Measurements from ENCODE around the gene ARHGAP18.
A peak's percentile ranks its signal among the peaks of the same experiment; 100 is the strongest.

The ARHGAP18 gene

DNA sequence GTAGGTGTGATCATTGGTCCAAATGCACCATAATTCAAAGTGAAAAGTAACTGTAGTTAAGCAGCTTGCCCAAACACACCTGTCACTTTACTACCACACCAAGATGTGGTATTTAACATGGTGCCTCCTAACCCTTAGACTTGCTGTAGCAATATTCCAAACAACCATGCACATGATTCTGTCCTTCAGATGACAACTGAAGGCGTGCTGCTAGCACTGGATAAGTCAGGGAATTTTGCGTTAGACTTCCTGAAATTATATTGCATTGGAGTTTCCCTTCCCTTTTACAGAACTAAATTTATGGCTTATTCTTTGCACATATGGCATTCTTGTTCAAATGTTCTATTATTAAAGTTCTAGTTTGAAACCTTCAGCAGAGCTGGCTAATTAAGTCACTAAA, 106.2 kb downstream of the ARHGAP18 start:
- ChIA-PET CTCF (no interaction called here), POLR2A (no interaction called here)
- TF ChIP-seq L3MBTL2 (conservative IDR thresholded peaks at IDR 0.05) (no peak), FOXA1 (IDR thresholded peaks at IDR 0.05) (no peak), TARDBP (IDR thresholded peaks at IDR 0.05) (no peak), FOXK2 (IDR thresholded peaks at IDR 0.05) (no peak), HDGF (IDR thresholded peaks at IDR 0.05; ENCODE audit: borderline replicate concordance) (no peak), SUZ12 (IDR thresholded peaks at IDR 0.05) (no peak), LEF1 (IDR thresholded peaks at IDR 0.05; ENCODE audit: borderline replicate concordance) (no peak), ZNF384 (IDR thresholded peaks at IDR 0.05) (no peak), ELF4 (IDR thresholded peaks at IDR 0.05) (no peak), BHLHE40 (IDR thresholded peaks at IDR 0.05; ENCODE audit: borderline replicate concordance) (no peak), ARNT (IDR thresholded peaks at IDR 0.05) (no peak), CTBP1 (IDR thresholded peaks at IDR 0.05; ENCODE audit: borderline replicate concordance) (no peak), SP1 (IDR thresholded peaks at IDR 0.05) (no peak), FOXM1 (IDR thresholded peaks at IDR 0.05; ENCODE audit: borderline replicate concordance) (no peak), NFRKB (IDR thresholded peaks at IDR 0.05) (no peak)
- TF ChIP-seq, protein P1, sequence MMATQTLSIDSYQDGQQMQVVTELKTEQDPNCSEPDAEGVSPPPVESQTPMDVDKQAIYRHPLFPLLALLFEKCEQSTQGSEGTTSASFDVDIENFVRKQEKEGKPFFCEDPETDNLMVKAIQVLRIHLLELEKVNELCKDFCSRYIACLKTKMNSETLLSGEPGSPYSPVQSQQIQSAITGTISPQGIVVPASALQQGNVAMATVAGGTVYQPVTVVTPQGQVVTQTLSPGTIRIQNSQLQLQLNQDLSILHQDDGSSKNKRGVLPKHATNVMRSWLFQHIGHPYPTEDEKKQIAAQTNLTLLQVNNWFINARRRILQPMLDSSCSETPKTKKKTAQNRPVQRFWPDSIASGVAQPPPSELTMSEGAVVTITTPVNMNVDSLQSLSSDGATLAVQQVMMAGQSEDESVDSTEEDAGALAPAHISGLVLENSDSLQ (IDR thresholded peaks at IDR 0.05), result no peak
- no peak for DNase-seq (ENCODE audit: extremely low spot score)

DNA sequence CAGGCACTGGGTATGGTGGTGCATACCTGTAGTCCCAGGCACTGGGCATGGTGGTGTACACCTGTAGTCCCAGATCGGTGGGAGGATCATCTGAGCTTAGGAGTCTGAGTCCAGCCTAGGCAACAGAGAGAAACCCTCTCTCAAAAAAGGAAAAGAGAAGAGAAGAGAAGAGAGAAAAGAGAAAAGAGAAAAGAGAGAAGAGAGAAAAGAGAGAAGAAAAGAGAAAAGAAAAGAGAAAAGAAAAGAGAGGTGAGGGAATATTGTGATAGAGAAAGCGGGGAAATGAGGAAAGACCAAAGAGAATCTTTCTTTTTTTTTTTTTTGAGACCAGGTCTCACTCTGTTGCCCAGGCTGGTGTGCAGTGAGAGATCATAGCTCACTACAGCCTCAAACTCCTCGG, 108.7 kb downstream of the ARHGAP18 start:
- DNase-seq (ENCODE audit: extremely low spot score), result no peak
- TF ChIP-seq BHLHE40 (IDR thresholded peaks at IDR 0.05; ENCODE audit: borderline replicate concordance) (no peak), NFRKB (IDR thresholded peaks at IDR 0.05) (no peak), FOXM1 (IDR thresholded peaks at IDR 0.05; ENCODE audit: borderline replicate concordance) (no peak), CTBP1 (IDR thresholded peaks at IDR 0.05; ENCODE audit: borderline replicate concordance) (no peak), SP1 (IDR thresholded peaks at IDR 0.05) (no peak), FOXA1 (IDR thresholded peaks at IDR 0.05) (no peak), HDGF (IDR thresholded peaks at IDR 0.05; ENCODE audit: borderline replicate concordance) (no peak), ELF4 (IDR thresholded peaks at IDR 0.05) (no peak), FOXK2 (IDR thresholded peaks at IDR 0.05) (no peak), ARNT (IDR thresholded peaks at IDR 0.05) (no peak), TARDBP (IDR thresholded peaks at IDR 0.05) (no peak), SUZ12 (IDR thresholded peaks at IDR 0.05) (no peak)
- TF ChIP-seq, protein P1 (IDR thresholded peaks at IDR 0.05), result no peak
- ChIA-PET POLR2A (no interaction called here), CTCF (no interaction called here)

DNA sequence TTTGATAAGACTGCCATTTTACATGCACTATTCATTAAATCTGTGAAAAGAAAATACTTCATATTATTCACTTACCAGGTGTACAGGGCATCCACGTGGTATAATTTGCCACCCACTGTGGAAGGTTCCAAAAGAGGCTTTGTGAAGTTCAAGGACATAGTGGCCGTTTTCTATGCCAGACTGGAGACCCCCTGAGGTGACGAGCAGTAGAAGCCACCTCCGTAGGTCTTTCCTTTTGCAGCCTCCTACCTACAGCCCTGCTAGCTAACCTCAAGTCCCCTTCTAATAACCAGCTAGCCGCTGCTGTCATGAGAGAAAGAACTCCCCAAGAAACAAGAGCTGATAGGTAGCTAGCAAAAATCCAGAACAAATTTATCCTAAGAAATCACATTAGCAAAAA, 110.5 kb downstream of the ARHGAP18 start:
- no peak for DNase-seq (ENCODE audit: extremely low spot score)
- no peak for TF ChIP-seq FOXA1 (IDR thresholded peaks at IDR 0.05)
- TF ChIP-seq TARDBP (IDR thresholded peaks at IDR 0.05), result no peak
- TF ChIP-seq FOXK2 (IDR thresholded peaks at IDR 0.05), result no peak
- TF ChIP-seq BHLHE40 (IDR thresholded peaks at IDR 0.05; ENCODE audit: borderline replicate concordance), result no peak
- no peak for TF ChIP-seq SUZ12 (IDR thresholded peaks at IDR 0.05)
- ChIA-PET CTCF (interaction anchor here (0.7 to 4.7 kb wide), 6 partner anchors 67 to 175 kb away, joined by 3 to 32 read pairs (median 4); no protein-coding TSS in a partner anchor), POLR2A (no interaction called here)

DNA sequence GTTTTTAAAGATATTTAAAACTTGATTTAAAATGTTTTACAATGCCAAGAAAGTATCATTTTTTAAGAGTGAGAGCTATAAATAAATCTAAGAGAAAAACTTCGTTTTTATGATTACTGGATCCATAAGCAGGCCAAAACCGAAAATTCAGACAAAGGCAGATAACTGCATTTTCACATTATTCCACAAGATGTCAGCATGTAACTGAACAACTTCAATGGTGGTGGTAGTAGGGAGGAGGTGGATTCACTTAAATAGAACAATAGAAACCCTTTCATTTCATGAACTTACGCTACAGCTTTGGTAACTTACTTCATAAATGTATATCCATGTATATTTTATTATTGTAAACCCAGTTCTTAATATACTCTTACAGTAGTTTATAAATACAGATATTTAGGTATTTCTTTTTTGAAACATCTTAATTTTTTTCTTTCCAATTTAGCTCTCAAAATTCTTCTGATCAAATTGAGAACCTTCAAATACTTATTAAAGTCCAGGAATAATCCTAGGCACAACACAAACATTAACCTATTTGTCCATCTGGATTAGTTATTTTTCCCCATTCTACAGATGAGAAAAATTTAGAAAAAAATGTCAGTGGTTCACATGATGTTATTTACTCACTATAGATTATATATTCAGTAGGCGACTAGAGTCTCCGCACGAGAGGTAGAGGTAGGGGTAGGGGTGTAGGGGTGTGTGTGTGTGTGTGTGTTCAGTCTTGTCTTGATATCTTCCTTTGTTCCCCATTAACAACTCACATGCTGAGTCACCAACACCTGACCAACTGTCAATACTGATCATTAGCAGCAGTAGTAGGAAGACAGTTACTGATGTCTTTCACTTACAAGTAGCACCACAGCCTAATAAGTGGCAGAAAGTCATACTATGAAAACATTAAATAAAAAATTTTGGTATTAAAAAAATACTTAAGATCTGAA, 111.5 kb downstream of the ARHGAP18 start:
- POLR2A ChIA-PET, result no interaction called here

DNA sequence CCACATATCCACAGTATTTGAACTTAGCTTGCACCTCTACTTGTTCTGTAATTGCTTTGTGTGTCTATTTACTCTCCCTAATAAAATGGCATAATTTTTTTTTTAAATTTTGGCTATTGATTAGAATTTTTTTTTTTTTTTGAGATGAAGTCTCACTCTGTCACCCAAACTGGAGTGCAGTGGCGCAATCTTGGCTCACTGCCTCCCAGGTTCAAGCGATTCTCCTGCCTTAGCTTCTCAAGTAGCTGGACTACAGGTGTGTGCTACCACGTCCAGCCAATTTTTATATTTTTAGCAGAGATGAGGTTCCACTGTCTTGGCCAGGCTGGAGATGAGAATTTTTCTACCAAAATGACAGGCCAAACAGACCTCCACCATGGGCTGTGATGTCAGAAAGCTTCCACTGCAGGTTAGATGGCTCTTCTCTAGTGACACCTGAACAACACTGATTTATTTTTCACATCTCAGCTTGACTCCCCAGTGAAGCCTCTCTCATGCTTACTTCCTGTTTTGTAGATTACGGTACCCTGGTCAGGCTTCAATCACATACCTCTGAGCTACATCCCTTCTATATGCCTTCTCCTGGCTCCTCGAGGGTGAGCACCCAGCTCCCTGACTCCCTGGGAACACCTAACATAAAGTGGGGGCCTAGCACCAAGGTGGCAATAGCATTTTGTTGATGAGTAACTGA, 112.8 kb downstream of the ARHGAP18 start:
- no peak for DNase-seq (ENCODE audit: extremely low spot score)
- ChIA-PET CTCF (interaction anchor here (0.7 to 4.7 kb wide), 12 partner anchors 18 to 424 kb away, joined by 3 to 32 read pairs (median 6); no protein-coding TSS in a partner anchor), POLR2A (no interaction called here)
- TF ChIP-seq LEF1 (IDR thresholded peaks at IDR 0.05; ENCODE audit: borderline replicate concordance) (no peak), ZNF384 (IDR thresholded peaks at IDR 0.05) (no peak), FOXM1 (IDR thresholded peaks at IDR 0.05; ENCODE audit: borderline replicate concordance) (no peak), FOXK2 (IDR thresholded peaks at IDR 0.05) (no peak), SP1 (IDR thresholded peaks at IDR 0.05) (no peak), NFRKB (IDR thresholded peaks at IDR 0.05) (no peak), TARDBP (IDR thresholded peaks at IDR 0.05) (no peak), ELF4 (IDR thresholded peaks at IDR 0.05) (no peak), CTBP1 (IDR thresholded peaks at IDR 0.05; ENCODE audit: borderline replicate concordance) (no peak), ARNT (IDR thresholded peaks at IDR 0.05) (no peak), FOXA1 (IDR thresholded peaks at IDR 0.05) (no peak), BHLHE40 (IDR thresholded peaks at IDR 0.05; ENCODE audit: borderline replicate concordance) (no peak), SUZ12 (IDR thresholded peaks at IDR 0.05) (no peak), HDGF (IDR thresholded peaks at IDR 0.05; ENCODE audit: borderline replicate concordance) (no peak), L3MBTL2 (conservative IDR thresholded peaks at IDR 0.05) (no peak)
- TF ChIP-seq, protein P1 (IDR thresholded peaks at IDR 0.05), result no peak

More for the DNA sequence above, 111.5 kb downstream of the ARHGAP18 start:
- peak; percentile 67 for DNase-seq (ENCODE audit: extremely low spot score)
- no peak for TF ChIP-seq BHLHE40 (IDR thresholded peaks at IDR 0.05; ENCODE audit: borderline replicate concordance)
- CTCF ChIA-PET, result interaction anchor here (0.6 to 4.7 kb wide), 24 partner anchors 34 to 1480 kb away, joined by 3 to 32 read pairs (median 4); no protein-coding TSS in a partner anchor
